ENCODE measurements around the gene TRIM47. TPM values are rescaled to one million over a fixed set of nuclear protein-coding genes. Genes with fewer than 3 reads are reported as not detected.

The TRIM47 gene
- total RNA-seq, 1 experiment from 2014 or later, result 6.9 TPM

- no CpG with 5 or more reads among the region's 16 CpGs for WGBS (ENCODE audit: extremely low coverage, insufficient read length, low lambda C conversion rate)
Measured at GRCh38 chr17:75892556-75893224, 14.3 kb upstream of the TRIM47 start.

More at GRCh38 chr17:75892556-75893224, 14.3 kb upstream of the TRIM47 start:
- peaks cover 23 to 26% of the 10 kb centered on the region in 2 experiments for H3K4me1 Mint-ChIP-seq
- H3K9me3 ChIP-seq (ENCODE audit: control insufficient read depth, low read depth, low read length), result no peaks in the 10 kb centered on the region
- H2BK20ac ChIP-seq (ENCODE audit: low read depth, low read length, poor library complexity, severe bottlenecking), result no peak overlapping the region
- no peak overlapping the region for H2BK120ac ChIP-seq (ENCODE audit: low read depth, low read length, poor library complexity, severe bottlenecking)
- no peak overlapping the region for H2AK5ac ChIP-seq (ENCODE audit: insufficient read length, low read length)
- H2BK5ac ChIP-seq (ENCODE audit: insufficient read length, low read length), result no peak overlapping the region
- no peaks in the 10 kb centered on the region for H3K27me3 ChIP-seq (ENCODE audit: insufficient read depth, low read length)
- no peak overlapping the region; the same call in 1 of the 2 replicates for H3K14ac ChIP-seq (ENCODE audit: insufficient read depth, low read length)
- TF ChIP-seq CTCF (conservative IDR thresholded peaks at IDR 0.05), result no peak
- H3K18ac ChIP-seq (ENCODE audit: insufficient read length, low read depth, low read length), result no peak overlapping the region
- no peaks in the 10 kb centered on the region; the same call in 1 of the 2 replicates for H3K27me3 Mint-ChIP-seq (ENCODE audit: low read depth)
- no peak overlapping the region for H3K23ac ChIP-seq (ENCODE audit: insufficient read length, low read depth, low read length)
- no peaks in the 10 kb centered on the region for H3K79me2 ChIP-seq (ENCODE audit: insufficient read depth, low read length)
- H3K79me1 ChIP-seq (ENCODE audit: insufficient read depth, low read depth, low read length, poor library complexity, severe bottlenecking), result no peaks in the 10 kb centered on the region
- no peak overlapping the region for H3T11ph ChIP-seq (ENCODE audit: low read length)
- DNase-seq, result peak; percentile 29
- no peak overlapping the region; a peak in 1 of 7 replicates for H3K27ac Mint-ChIP-seq
- no peak overlapping the region for H4K91ac ChIP-seq (ENCODE audit: insufficient read length, low read depth, low read length)
- peaks cover 11 to 32% (median 23%) of the 10 kb centered on the region in 3 experiments for H3K36me3 Mint-ChIP-seq (ENCODE audit: insufficient read depth in 1 of 3, low read depth in 3 of 3)
- no peak overlapping the region for H3K4ac ChIP-seq (ENCODE audit: low read depth, low read length)
- no peak overlapping the region for H4K5ac ChIP-seq (ENCODE audit: insufficient read length, low read depth, low read length)
- H4K20me1 ChIP-seq (ENCODE audit: control insufficient read depth, insufficient read depth, insufficient read length), result no peaks in the 10 kb centered on the region
- no peaks in the 10 kb centered on the region for H3K9me3 Mint-ChIP-seq
- no peak overlapping the region for H4K8ac ChIP-seq (replicated peaks; ENCODE audit: insufficient read length, low read depth, low read length)
- no peak overlapping the region for H3K27ac ChIP-seq (ENCODE audit: insufficient read length, low read depth, low read length)
- no peak overlapping the region for H3K4me3 Mint-ChIP-seq
- no peak overlapping the region for H3K56ac ChIP-seq (ENCODE audit: insufficient read length, low read depth, low read length)
- H3K4me2 ChIP-seq (ENCODE audit: insufficient read depth, insufficient read length, low read length), result no peak overlapping the region
- H3K9ac ChIP-seq (ENCODE audit: extremely low read depth, insufficient read length, low read length), result no peak overlapping the region
- H3K4me1 ChIP-seq (ENCODE audit: insufficient read depth, low read length), result no peaks in the 10 kb centered on the region; the same call in 1 of the 2 replicates
- no peak overlapping the region for H2BK15ac ChIP-seq (ENCODE audit: low read depth, low read length)
- H2BK12ac ChIP-seq (ENCODE audit: insufficient read length, low read depth, low read length), result no peak overlapping the region
- H2AFZ ChIP-seq (ENCODE audit: low read length), result no peak overlapping the region
- H3K23me2 ChIP-seq (ENCODE audit: insufficient read length, low read depth, low read length, poor library complexity, severe bottlenecking), result peaks cover 8% of the 10 kb centered on the region

Measured in H9 (cell line).